T47D (cell line): ENCODE results near the gene RDH5.

Experiments
- DNase-seq, 2 experiments: peaks; one replicate each; pipeline versions ENCODE4 v3.0.0 to v3.0.0-alpha.2; 2011 to 2012; ENCODE audit warnings: low read depth in 1 of 2, low spot score in 1 of 2
- JUND ChIP-seq: IDR thresholded peaks from 2 replicates; pipeline ENCODE4 v1.6.1; 2012; ENCODE audit warnings: low read depth
- in situ Hi-C: cut with HindIII; loops from 2 replicates; pipeline ENCODE4 v1.10.0; 2016; ENCODE audit warnings: low sequenced_read_pairs, low pct_unique_long_range_greater_than_20kb

Gene RDH5

GRCh38 chr12:55686366-55687010 is 33.7 kb upstream of the RDH5 start:
- DNase-seq: no peak
- in situ Hi-C loops: no loop called here
- no peak for TF ChIP-seq JUND

- no peak for TF ChIP-seq JUND
- no peak for DNase-seq
- in situ Hi-C loops: no loop called here
These were observed 32.4 kb upstream of the RDH5 start for GRCh38 chr12:55687746-55688145.

- DNase-seq: no peak
- no peak for TF ChIP-seq JUND
- in situ Hi-C loops: no loop called here
These were observed 31.2 kb upstream of the RDH5 start for GRCh38 chr12:55688716-55689655.

- no peak for DNase-seq
- in situ Hi-C loops: no loop called here
- no peak for TF ChIP-seq JUND
These were observed 27.4 kb upstream of the RDH5 start for GRCh38 chr12:55692631-55693322.

- in situ Hi-C loops: no loop called here
- DNase-seq: no peak
- no peak for TF ChIP-seq JUND
These were observed 26.6 kb upstream of the RDH5 start for GRCh38 chr12:55693323-55694187.

GRCh38 chr12:55694188-55694515 is 26.0 kb upstream of the RDH5 start:
- in situ Hi-C loops: no loop called here
- TF ChIP-seq JUND: no peak
- DNase-seq: no peak

GRCh38 chr12:55694651-55695050 is 25.5 kb upstream of the RDH5 start:
- in situ Hi-C loops: no loop called here
- no peak for TF ChIP-seq JUND
- no peak for DNase-seq

- in situ Hi-C loops: no loop called here
- no peak for TF ChIP-seq JUND
- no peak for DNase-seq
These were observed 24.8 kb upstream of the RDH5 start for GRCh38 chr12:55695349-55695748.

GRCh38 chr12:55696141-55696540 is 24.1 kb upstream of the RDH5 start:
- no peak for TF ChIP-seq JUND
- no peak for DNase-seq
- in situ Hi-C loops: no loop called here

GRCh38 chr12:55696796-55697462 is 23.3 kb upstream of the RDH5 start:
- no peak for DNase-seq
- in situ Hi-C loops: no loop called here
- TF ChIP-seq JUND: no peak

- DNase-seq: no peak
- in situ Hi-C loops: no loop called here
- no peak for TF ChIP-seq JUND
These were observed 22.5 kb upstream of the RDH5 start for GRCh38 chr12:55697686-55698085.
